SH-SY5Y (cell line): ENCODE results near the gene PALD1.

Experiments used
- GATA2 ChIP-seq: IDR thresholded peaks from 2 replicates; pipeline ENCODE4 v1.6.1; 2011; ENCODE audit warnings: mild to moderate bottlenecking, low read depth, low read length
- GATA3 ChIP-seq: IDR thresholded peaks from 2 replicates; pipeline ENCODE4 v1.6.1; 2011; ENCODE audit warnings: low read depth, mild to moderate bottlenecking, low read length, moderate library complexity

DNA sequence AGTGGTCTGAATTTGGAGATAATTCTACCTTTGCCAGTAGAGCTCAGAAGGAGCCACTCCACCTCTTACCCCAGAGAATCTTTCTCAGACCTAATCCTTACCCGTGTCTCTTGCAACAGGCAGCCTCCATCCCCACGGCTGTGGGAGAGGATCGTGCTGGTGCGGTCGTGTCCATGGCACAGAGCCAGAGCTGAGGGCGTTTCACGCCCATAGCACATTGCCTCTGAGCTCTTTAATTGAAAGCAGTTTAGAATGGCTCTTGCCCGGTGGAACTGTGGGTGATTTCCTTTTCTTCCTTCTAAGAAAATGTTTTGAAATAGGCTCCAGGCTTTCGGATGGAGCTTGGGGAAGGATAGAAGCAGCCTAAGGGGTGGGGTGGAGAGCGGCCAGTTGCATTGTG, 82.5 kb downstream of the PALD1 start:
- no peak for TF ChIP-seq GATA2
- no peak for TF ChIP-seq GATA3
